CD4-positive, alpha-beta T cell treated with Interferon alpha-2 for 1 hour (primary cell): ENCODE measurements around the gene IL6R.
"Not testable (repeated sequence)": the region's sequence is repeated elsewhere in the genome, so short reads cannot be mapped to it uniquely, and the experiment has no call there.

Experiments
- DNase-seq, 2 donors: peaks; one replicate each; pipeline ENCODE4 v3.0.0-alpha.2; 2020 to 2022

IL6R gene

DNA sequence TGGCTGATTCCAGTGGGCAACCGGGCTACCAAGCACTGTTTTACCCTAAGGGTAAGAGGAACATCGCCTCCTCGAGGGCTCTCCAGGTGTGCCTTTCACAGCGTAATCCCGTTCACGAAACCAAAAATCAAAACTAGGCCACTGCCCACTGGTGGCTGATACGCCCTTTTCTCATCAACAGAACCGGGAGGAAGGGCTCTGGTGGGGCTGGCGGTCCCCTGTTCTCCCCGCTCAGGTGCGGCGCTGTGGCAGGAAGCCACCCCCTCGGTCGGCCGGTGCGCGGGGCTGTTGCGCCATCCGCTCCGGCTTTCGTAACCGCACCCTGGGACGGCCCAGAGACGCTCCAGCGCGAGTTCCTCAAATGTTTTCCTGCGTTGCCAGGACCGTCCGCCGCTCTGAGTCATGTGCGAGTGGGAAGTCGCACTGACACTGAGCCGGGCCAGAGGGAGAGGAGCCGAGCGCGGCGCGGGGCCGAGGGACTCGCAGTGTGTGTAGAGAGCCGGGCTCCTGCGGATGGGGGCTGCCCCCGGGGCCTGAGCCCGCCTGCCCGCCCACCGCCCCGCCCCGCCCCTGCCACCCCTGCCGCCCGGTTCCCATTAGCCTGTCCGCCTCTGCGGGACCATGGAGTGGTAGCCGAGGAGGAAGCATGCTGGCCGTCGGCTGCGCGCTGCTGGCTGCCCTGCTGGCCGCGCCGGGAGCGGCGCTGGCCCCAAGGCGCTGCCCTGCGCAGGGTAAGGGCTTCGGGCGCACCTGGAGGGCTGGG is at the start of gene IL6R:
Gene IL6R, plus strand, starts transcription at position 360 of the 763 bp plus-strand sequence. Its CDS starts 287 bp downstream, at position 647.
- DNase-seq = peak; percentile 83 to 84

DNA sequence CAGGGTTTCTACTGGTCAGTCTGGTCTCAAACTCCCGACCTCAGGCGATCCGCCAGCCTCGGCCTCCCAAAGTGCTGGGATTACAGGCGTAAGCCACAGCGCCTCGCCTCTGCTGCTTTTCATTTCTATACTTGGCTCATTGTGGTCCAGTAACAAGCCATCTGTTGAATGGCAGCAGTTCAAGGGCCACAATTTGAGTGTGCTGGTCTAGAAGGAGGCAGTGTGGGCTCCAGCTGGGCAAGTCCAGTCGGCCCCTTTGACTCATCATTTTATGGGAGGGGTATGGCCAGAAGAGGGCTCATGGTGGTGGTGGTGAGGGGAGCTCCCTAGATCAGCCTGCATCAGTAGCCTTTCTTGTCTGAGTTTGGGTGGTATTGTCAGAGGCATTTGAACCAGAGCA is 46.6 kb upstream of the IL6R start:
- no peak for DNase-seq

DNA sequence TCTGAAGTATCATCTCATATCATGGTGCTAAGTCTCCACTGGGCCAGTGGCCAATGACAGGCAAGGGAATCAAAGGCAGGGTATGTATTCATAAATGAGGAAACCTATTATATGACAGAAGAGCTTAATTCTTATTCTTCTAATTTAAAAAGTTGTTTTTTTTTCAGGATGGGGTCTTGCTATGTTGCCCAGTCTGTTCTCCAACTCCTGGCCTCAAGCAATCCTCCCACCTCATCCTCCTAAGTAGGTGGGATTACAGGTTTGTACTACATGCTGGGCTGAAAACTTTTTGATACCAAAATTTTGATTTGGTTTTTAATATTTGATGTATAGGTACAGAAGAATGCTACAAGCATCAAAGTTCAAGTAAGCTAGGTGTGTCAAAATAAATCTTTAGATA is 44.9 kb upstream of the IL6R start:
- DNase-seq = no peak

DNA sequence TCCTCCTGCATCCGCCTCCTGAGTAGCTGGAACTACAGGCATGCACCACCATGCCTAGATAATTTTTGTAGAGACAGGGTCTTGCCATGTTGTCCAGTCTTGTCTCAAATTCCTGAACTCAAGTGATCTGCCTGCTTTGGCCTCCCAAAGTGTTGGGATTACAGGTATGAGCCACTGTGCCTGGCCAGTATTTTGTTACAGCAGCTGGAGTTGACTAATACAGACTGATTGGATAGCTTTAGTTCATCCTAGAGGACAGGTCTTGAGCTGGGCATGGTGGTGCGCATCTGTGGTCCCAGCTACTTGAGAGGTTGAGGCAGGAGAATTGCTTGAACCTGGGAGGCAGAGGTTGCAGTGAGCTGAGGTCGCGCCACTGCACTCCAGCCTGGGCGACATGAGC is 44.3 kb upstream of the IL6R start:
- not testable (repeated sequence) for DNase-seq

DNA sequence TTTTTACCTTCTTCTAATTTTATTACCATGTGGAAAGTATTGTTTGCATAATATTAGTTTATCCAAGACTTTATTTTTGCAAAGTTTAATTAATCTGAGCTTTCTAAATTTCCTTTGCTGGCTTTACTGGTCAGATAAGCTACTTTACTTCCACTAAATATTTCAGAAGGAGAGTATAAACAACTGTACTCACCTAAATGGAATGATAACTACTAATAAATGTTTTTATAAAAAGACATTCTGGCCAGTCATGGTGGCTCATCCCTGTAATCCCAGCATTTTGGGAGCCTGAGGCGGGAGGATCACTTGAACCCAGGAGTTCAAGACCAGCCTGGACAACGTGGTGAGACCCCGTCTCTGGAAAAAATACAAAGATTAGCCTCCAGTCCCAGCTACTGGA is 43.8 kb upstream of the IL6R start:
- DNase-seq = no peak

DNA sequence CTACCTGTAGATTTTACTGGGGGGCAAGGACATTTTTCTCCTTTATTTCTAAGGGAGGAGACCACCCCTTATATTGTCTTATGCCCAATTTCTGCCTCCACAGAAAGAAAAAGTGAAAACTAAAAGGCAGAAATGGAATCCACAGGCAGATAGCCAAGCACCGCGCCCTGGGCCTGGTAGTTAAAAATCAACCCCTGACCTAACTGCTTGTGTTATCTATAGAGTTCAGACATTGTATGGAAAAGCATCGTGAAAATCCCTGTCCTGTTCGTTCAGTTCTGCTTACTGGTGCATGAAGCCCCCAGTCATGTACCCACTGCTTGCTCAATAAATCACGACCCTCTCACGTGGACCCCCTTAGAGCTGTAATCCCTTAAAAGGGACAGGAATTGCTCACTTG is 33.7 kb upstream of the IL6R start:
- DNase-seq = no peak

DNA sequence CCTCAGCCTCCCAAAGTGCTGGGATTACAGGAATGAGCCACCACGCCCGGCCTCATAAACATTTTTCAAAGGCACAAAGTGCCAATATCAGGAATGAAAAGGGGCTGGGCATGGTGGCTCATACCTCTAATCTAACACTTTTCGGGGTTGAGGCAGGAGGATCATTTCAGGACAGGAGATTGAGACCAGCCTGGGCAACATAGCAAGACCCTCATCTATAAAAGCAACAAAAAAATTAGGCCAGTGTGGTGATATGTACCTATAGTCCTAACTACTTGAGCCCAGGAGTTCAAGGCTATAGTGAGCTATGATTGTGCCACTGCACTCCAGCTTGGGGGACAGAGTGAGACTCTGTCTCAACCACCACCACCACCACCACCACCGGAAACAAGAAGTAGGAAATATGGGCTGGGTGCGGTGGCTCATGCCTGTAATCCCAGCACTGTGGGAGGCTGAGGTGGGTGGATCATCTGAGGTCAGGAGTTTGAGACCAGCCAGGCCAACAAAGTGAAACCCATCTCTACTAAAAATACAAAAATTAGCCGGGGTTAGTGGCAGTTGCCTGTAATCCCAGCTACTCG is 31.3 kb upstream of the IL6R start:
- not testable (repeated sequence) for DNase-seq

DNA sequence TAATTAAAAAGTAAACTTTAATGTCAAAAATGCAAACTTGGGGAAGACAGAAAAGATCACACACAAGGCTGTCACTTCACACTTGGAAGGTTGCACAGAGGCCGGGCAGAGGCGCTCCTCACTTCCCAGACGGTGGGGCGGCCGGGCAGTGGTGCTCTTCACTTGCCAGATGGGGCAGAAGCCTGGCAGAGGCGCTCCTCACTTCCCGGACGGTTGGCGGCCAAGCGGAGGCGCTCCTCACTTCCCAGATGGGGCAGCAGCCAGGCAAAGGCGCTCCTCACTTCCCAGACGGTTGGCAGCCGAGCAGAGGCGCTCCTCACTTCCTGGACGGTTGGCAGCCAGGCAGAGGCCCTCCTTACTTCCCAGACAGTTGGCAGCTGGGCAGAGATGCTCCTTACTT is 25.8 kb upstream of the IL6R start:
- DNase-seq = no peak

DNA sequence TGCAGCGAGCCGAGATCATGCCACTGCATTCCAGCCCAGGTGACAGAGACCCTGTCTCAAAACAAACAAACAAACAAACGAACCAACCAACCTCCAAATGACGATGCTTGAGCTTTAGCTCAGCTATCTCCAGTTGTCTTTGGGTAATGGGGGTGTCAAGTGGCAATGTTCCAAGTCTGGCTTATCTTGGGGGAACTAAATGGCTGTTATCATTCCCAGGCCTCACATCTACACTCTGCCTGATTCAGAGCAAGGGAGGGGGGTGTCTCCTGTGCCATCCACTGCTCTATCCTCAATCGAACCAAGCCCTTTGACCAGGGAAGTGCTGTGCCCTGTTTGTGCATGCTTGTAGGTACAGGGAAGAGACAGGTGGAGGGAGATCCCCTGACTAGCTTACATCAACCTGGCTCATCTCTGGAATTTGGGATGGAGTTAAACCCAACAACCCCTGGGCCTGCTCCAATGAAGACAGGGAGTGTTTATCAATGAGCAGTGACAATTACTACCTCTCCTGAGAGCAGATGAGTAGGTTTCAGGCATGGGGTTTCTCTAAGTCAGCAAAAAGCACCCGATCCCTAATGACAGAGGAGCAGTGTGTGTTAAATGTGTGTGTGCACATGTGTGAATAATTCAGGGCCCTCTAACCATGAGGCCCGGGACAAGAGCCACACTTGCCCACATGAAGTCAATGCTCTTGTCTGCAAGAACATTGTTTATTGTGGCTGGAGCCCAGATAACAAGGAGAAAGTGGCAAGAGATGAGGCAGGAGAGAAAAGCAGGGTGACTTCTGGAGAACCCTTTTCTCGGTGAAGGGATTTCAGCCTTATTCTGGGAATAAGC is 20.3 kb upstream of the IL6R start:
- DNase-seq = no peak

DNA sequence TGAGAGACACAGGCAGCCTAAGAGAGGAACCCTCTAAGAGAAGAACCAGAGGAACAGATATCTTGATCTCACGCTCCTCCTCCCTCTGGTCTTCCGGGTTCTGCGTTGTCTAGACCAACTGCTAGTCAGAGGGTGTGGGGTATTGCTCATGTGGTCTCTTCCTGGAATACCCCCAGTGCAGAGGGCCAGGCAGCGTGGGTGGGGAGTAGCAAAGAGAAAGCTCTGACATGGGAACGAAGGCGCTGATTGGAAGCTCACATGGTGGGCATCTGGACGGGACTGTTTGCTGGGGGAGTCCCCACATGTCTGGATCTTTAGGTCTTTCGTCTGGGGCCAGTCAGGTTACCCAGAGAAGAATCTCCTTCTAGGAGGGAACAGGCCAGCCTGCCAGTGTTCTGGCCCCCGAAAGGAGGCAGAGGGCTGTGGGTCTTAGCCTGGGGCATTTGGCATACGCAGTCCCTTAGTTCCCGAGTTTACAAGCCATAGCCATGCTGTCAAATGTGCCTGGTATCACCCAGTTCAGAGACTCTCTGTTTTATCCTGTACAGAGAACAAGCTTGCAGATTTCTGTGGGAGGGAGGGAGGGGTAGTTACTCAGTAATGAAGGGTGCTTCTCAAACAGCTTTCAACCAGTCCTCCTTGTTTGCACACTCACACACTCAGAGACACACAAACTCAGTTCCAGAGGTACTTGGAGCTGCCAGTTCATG is 18.3 kb upstream of the IL6R start:
- DNase-seq = peak; percentile 78 to 85

DNA sequence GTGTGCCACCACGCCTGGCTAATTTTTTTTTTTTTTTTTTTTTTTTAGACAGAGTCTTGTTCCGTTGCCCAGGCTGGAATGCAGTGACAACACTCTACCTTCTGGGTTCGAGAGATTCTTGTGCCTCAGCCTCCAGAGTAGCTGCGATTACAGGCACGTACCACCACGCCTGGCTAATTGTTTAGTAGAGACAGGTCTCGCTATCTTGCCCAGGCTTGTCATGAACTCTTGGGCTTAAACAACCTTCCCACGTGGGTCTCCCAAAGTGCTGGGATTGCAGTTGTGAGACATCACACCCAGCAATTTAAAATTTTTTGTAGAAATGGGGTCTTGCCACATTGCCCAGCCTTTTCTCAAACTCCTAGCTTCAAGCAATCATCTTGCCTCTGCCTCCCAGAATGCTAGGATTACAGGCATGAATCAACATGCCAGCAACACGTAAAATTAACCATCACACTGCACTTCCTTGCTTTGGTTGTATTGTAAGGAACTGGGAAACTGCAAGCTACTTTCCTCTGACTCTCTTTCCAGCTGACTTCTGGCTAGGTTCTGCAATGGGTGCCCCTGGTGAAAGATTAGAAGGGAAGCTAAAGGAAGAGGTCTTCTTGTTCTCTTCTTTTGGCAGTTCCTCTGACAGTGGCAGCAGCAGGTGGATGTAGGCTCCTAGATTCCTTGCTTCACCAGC is 13.9 kb upstream of the IL6R start:
- DNase-seq = no peak

DNA sequence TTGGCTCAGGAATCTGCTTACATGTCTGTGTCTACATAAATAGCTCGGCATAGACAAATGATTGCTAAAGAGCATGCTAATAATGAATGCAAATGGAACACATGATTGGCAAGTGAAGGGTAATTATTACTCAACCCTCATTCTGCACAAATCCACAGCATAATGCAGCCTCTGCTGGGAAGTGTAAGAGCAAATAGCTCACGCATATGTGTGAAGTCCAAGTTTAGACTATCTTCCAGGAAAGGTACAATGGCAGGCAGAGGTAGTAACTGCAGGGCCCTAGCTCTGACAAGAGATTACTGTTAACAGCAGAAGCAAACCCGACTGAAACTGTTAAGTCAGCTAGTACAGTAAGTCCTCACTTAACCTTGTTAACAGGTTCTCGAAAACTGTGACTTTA is 7.0 kb upstream of the IL6R start:
- DNase-seq = no peak

DNA sequence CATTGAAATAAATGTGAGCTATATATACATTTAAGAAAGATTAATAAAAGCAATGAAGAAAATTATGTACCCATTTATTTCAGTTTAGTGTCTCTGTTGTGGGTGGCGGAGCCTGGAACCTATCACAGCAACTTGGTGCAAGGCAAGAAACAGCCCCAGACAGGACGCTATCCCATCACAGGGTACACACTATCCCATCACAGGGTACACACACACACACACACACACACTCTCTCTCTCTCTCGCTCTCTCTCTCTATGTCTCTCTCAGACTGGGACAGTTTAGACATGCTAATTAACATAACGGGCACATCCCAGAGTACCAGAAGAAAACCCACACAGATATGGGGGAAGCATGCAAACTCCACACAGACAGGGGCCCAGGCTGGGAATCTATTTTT is 6.5 kb upstream of the IL6R start:
- DNase-seq = no peak

DNA sequence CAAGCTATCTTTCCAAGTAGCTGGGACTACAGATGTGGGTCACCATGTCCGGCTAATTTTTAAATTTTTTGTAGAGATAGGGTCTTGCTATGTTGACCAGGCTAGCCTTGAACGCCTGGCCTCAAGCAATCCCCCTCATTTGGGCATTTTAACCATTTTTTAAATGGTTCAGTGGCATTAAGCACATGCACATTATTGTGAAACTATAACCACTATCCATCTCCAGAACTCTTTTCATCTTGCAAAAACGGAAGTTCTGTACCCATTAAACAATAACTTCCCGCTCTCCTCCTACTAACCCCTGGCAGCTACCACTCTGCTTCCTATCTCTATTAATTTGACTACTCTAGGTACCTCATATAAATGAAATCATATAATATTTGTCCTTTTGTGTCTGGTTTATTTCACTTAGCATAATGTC is 4.8 kb upstream of the IL6R start:
- DNase-seq = no peak

DNA sequence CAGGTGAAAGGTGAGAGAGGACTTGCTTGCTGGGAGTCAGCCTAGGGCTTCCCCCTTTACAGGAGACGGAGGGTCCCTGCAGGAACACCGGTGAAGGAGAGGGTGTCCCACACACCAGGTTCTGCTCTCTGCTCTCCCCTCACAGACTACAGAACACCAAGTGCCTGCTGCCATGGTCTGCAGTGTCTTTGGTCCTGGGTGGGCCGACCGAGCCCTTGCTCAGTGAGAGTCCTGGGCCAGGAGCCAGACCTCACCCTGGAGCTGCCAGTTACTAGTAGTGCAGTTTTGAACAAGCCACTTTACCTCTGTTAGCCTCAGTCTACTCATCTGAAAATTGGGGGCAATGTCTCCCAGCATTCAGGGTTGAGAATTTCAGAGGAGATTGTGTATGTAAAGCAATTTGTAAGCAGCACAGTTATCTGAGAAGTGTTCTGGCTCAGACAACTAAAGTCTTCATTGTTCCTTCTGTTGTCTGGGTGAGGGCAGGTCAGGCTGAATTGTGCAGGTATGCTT is 2.7 kb upstream of the IL6R start:
- DNase-seq = no peak

DNA sequence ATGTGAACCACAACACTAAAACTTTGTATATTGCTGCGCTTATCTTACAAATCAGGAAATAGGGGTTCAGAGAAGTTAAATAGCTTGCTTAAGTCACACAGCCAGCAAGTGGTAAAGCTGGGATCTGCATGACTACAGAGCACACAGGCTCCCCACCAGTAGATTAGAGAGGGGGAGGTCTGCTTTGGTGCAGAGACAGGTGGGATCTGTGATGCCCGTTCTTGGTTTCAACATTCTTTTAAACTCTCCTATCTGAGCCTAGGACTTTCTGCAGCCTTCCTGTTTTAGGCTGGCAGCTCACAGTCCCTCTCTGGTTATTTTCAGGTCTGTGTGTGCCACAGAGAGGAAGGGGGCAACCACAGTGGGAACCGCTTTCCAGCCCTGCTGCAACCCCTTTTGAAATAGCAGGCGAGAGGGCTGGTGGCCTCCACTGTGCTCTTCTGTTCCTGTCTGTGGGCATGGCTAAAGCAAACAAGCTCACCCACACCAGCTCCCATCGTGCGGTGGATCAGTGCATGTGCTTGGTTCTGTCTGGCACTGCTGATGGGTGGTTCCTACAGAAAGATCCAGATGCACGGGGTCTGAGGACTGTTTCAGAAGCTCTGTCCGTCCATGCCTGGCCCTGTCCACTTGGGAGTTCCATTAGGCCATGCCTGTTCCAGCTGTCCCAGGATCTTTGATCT is 1.7 kb upstream of the IL6R start:
- peak; percentile 37 to 58 for DNase-seq

DNA sequence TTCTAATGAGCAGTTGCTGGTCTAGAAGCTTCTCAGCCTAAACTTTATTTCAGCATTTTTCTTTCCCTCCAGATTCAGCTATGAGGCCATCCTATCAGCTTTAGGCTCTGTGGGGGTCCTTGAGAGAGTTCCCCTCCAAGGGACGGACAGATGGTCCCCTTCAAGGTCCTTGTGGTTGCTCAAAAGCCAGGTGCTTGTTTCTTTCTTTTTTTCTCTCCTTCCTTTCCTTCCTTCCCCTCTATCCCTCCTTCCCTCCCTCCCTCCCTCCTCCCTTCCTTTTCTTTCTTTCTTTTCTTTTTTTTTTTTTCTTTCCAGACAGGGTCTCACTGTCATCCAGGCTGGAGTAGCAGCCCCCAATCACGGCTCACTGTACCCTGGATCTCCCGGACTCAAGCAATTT is 1.2 kb upstream of the IL6R start:
- no peak for DNase-seq

DNA sequence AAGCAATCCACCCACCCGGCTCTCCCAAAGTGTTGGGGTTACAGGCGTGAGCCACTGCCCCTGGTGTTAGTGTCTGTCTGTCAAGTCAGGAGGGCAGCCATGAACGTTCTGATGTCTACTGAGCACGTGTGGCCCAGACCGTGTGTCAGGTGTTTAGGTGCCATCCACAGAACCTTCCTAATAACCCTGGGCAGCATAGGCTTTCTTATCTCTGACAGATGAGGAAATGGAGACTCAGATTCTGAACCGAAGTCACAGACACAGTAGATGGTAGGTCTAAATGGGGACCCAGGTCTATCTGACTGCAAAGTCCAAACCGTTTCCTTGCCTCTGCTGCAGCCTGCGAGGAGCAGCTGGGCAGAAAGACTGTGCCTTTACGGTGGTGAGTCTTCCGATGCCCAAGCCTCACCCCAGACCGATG is 622 bp upstream of the IL6R start:
- DNase-seq = no peak

DNA sequence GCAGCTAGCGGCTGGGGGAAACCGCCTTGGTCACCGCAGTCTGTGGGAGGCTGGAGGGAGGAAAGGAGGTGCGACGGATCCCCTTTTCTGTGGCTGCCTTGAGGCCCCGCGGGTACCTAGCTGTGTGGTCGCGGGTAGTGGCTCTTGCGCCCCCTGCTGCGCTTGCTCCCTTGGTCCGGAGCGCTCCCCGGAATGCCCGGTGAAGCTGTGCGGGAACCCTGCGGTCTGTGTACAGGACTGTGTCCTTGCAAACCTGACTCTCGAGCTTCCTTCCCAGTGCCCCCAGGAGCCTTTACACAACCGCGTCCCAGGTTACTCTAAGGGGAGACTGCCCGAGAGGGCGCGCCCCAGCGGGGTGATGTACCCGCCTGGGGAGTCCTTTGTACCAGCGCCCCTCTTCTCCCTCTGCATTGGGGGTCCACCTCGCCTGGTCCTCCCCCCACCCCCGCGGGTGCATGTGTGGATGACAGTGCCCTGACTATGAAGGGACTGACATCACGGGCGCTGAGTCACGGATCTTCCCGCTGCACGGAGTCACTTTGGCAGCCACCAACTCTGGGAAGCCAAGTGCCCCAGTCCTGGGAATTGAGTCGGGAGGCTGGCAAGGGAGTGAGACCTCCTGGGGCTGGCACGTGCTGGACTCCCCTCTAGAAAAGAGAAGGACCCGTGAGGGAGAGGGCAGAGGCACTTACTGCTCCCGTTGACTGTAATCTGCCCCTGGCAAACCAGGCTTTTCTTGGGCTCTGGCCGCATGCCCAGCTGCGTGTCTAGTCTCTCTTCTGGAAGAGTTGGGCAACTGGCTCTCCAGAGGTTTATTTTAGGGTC is 816 bp downstream of the IL6R start:
- peak; percentile 47 to 59 for DNase-seq

DNA sequence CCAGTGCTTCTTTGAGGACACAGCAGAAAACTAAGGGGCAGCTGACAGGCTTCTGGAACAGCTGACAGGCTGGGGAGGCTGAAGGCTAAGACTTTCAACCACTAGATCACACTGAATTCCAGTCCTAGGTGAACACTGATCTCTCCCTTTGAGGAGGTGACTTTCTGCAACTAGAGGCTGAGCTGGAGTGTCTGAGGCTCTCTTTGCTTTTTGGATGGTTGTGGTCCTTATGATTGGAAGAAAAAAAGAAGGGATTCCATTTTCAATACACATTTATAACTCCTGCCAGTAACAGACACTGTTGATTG is 1.4 kb downstream of the IL6R start:
- no peak for DNase-seq

DNA sequence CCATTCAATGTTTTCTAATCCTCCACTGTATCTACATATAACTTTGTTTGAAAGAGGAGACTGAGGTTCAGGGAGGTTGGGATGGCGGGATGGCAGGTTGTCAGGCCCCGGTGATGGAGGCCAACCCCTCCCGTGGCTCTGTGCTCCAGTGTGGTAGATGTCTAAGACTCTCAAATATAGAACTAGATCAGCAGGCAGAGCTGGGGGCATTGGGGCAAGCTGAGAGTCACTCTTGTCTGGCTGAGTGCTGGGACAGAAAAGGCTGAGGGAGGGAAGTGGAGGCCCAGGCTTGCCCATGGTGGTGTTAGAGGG is 1.7 kb downstream of the IL6R start:
- no peak for DNase-seq
